ENCODE data around the gene INSR. TPM values are rescaled to one million over a fixed set of nuclear protein-coding genes. Genes with fewer than 3 reads are reported as not detected.

The INSR gene
- total RNA-seq, 4 donors from 2014 or later = 70.7 to 165 (median 89.2) TPM

DNA sequence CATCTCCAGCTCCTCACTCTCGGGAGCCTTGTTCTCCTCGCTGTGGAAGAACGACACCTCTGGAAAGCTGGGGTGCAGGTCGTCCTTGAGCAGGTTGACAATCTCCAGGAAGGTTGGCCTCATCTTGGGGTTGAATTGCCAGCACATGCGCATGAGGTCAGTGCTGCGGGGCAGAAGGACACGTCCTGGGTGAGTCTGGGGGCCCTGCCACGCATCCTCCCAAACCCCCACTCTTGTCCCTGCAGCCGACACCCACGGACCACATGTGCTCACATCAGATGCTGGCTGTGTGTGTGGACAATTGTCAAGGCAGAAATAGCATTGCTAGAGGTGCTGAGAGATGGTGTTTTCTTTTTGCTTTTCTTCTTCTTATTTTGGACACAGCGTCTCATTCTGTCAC, 177.0 kb downstream of the INSR start:
- TF ChIP-seq POLR2A (IDR thresholded peaks at IDR 0.05) = no peak
- TF ChIP-seq, protein P1, sequence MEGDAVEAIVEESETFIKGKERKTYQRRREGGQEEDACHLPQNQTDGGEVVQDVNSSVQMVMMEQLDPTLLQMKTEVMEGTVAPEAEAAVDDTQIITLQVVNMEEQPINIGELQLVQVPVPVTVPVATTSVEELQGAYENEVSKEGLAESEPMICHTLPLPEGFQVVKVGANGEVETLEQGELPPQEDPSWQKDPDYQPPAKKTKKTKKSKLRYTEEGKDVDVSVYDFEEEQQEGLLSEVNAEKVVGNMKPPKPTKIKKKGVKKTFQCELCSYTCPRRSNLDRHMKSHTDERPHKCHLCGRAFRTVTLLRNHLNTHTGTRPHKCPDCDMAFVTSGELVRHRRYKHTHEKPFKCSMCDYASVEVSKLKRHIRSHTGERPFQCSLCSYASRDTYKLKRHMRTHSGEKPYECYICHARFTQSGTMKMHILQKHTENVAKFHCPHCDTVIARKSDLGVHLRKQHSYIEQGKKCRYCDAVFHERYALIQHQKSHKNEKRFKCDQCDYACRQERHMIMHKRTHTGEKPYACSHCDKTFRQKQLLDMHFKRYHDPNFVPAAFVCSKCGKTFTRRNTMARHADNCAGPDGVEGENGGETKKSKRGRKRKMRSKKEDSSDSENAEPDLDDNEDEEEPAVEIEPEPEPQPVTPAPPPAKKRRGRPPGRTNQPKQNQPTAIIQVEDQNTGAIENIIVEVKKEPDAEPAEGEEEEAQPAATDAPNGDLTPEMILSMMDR (IDR thresholded peaks at IDR 0.05) = no peak
- whole genome bisulfite sequencing, 2 donors = 86 to 92% methylated on average over 11 of the region's 11 CpGs
- intact Hi-C loops (cut with DNase I; ENCODE audit: low total_unique reads) = loop anchor here (10.0 kb wide), 1 partner anchor 962 kb away; no protein-coding TSS in a partner anchor
- no peak overlapping the region for H3K4me3 ChIP-seq (ENCODE audit: low read depth, poor library complexity, severe bottlenecking)
- no peak for DNase-seq (ENCODE audit: low spot score in 2 of 2)

DNA sequence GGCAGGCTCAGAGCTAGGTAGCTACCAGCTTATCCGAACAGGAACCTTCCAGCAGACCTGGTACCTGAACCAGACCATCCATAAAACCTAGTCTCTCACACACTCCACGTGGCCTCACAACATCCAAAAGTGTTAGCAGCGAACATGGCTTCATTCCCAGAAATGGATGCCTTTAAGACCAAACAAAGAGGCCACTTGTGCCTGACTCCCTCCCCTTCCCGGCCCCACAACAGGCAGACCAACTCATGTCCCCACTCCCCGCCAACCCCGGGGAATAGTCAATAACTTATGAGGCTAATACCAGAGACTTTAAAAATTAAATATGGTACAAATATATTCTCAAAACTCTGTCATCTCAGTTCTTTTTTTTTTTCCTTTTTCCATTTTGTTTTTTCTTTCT, 178.5 kb downstream of the INSR start:
- no peak for DNase-seq (ENCODE audit: low spot score in 2 of 2)
- 81 to 86% methylated on average over 6 of the region's 6 CpGs for WGBS, 2 donors
- H3K4me3 ChIP-seq (ENCODE audit: low read depth, poor library complexity, severe bottlenecking) = no peak overlapping the region
- intact Hi-C loops (cut with DNase I; ENCODE audit: low total_unique reads) = loop anchor here (10.0 kb wide), 1 partner anchor 961 kb away; no protein-coding TSS in a partner anchor
- TF ChIP-seq, protein P1 (IDR thresholded peaks at IDR 0.05) = no peak
- no peak for TF ChIP-seq POLR2A (IDR thresholded peaks at IDR 0.05)

DNA sequence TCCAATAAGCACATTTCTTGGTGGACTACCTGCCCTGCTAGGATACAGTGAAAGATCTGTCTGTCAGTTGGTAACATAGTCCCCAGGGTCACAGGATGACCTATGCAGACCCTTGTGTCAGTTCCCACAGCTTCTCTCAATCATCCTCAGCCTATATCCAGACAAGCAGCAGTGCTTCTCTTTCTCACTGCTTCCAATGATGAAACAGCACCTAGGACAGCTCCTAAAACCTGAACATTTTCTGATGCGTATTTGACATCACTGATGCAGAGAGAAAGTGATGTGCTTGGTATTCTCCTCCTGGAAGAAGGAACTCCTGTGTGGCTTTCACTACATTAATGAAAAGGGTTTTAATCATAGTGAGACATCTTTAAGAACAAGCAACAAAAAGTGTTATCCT, 181.0 kb downstream of the INSR start:
- WGBS, 2 donors = 93 to 95% methylated on average over 1 of the region's 1 CpG
- H3K4me3 ChIP-seq (ENCODE audit: low read depth, poor library complexity, severe bottlenecking) = no peak overlapping the region
- intact Hi-C loops (cut with DNase I; ENCODE audit: low total_unique reads) = loop anchor here (10.0 kb wide), 1 partner anchor 958 kb away; no protein-coding TSS in a partner anchor
- no peak for DNase-seq (ENCODE audit: low spot score in 2 of 2)
- TF ChIP-seq, protein P1 (IDR thresholded peaks at IDR 0.05) = no peak
- no peak for TF ChIP-seq POLR2A (IDR thresholded peaks at IDR 0.05)

DNA sequence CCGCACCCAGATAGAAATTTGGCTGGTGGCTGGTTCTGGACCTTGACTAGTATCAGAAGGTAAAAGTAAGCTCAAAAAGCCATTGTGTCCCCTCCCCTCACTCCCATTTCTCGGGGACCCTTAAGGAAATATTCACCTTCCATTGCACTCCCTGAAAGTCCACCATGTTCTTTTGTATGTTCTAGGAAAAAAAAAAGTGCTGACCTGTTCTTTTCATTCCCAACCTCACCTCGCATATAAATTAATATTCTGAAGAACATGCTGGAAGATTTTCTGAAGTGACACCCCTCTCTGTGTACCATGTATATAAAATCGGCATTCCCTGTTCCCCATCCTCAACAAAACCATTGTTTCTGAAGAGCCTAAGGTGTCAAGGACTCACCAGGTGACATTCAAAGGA, 181.5 kb downstream of the INSR start:
- no peak overlapping the region for H3K4me3 ChIP-seq (ENCODE audit: low read depth, poor library complexity, severe bottlenecking)
- DNase-seq (ENCODE audit: low spot score in 2 of 2) = no peak
- 89 to 91% methylated on average over 4 of the region's 4 CpGs for WGBS, 2 donors
- TF ChIP-seq, protein P1 (IDR thresholded peaks at IDR 0.05) = no peak
- no peak for TF ChIP-seq POLR2A (IDR thresholded peaks at IDR 0.05)
- intact Hi-C loops (cut with DNase I; ENCODE audit: low total_unique reads) = loop anchor here (10.0 kb wide), 1 partner anchor 958 kb away; no protein-coding TSS in a partner anchor

- DNase-seq (ENCODE audit: low spot score in 2 of 2) = no peak
- TF ChIP-seq, protein P1 (IDR thresholded peaks at IDR 0.05) = no peak
- TF ChIP-seq POLR2A (IDR thresholded peaks at IDR 0.05) = no peak
- H3K4me3 ChIP-seq (ENCODE audit: low read depth, poor library complexity, severe bottlenecking) = no peak overlapping the region
- whole genome bisulfite sequencing, 2 donors = 51 to 54% methylated on average over 8 of the region's 8 CpGs
- intact Hi-C loops (cut with DNase I; ENCODE audit: low total_unique reads) = loop anchor here (10.0 kb wide), 1 partner anchor 955 kb away; no protein-coding TSS in a partner anchor
These were observed 184.4 kb downstream of the INSR start for GRCh38 chr19:7109678-7110289.
